Endothelial cell of umbilical vein (primary cell): Measurements from ENCODE around the gene PPP1R12C. TPM values are rescaled to one million over a fixed set of nuclear protein-coding genes. Genes with fewer than 3 reads are reported as not detected.

ENCODE experiments used
- BruUV-seq: library from RNA; stranded (reverse); fragments of 400-500 nt; replicated peaks from 2 replicates; lab custom pipeline; 2021; lab: Mats Ljungman, UMichigan
- CTCF ChIA-PET: fragments of 300-600, 350-600 bp; sonication (Branson Sonifier 250); formaldehyde crosslinking; loops from one replicate; lab custom pipeline; 2021; ENCODE audit warnings: antibody characterized with exemption, inconsistent platforms; lab: Charles Lee
- POLR2A ChIA-PET: fragments of 300-600, 350-600 bp; sonication (Branson Sonifier 250); formaldehyde crosslinking; loops from one replicate; lab custom pipeline; 2021; ENCODE audit warnings: antibody characterized with exemption, inconsistent platforms; lab: Charles Lee
- DNase-seq: peaks from one replicate; pipeline ENCODE4 v3.0.0-alpha.2; 2011; ENCODE audit warnings: low read depth, low spot score
- FAIRE-seq: peaks from 2 replicates; lab custom pipeline; 2011; peaks lifted over from hg19 to GRCh38; lab: Jason Lieb, UNC
- H2AFZ ChIP-seq: 2 replicates; pipeline ENCODE4 v1.6.0; 2012; ENCODE audit warnings: low read depth, low read length, control low read depth, inconsistent platforms
- H3K27ac ChIP-seq: 2 replicates; pipeline ENCODE4 v1.5.1; 2011; ENCODE audit warnings: low read depth, mild to moderate bottlenecking, control low read depth, low read length, moderate library complexity; ENCODE audit not compliant: insufficient read depth
- H3K27me3 ChIP-seq, 2 experiments: 2 replicates each; pipeline versions ENCODE4 v1.6.0 to v1.6.1; 2011; ENCODE audit warnings: low read length in 2 of 2, mixed read lengths in 1 of 2; ENCODE audit not compliant: control insufficient read depth in 2 of 2, insufficient read depth in 2 of 2
- H3K36me3 ChIP-seq, 2 experiments: 2 replicates in 1 of 2; 3 replicates in 1 of 2; pipeline ENCODE4 v1.5.1; 2011; ENCODE audit warnings: low read length in 2 of 2, mild to moderate bottlenecking in 1 of 2, moderate library complexity in 1 of 2; ENCODE audit not compliant: control insufficient read depth in 2 of 2, insufficient read depth in 2 of 2; ENCODE audit errors: extremely low read depth in 1 of 2
- H3K4me1 ChIP-seq: 3 replicates; pipeline ENCODE4 v1.5.1; 2011; ENCODE audit warnings: mild to moderate bottlenecking, low read length; ENCODE audit not compliant: control insufficient read depth, insufficient read depth; ENCODE audit errors: extremely low read depth
- H3K4me2 ChIP-seq: 2 replicates; pipeline ENCODE4 v1.6.1; 2011; ENCODE audit warnings: low read length, control low read depth, mixed read lengths; ENCODE audit not compliant: insufficient read depth
- H3K4me3 ChIP-seq, 3 experiments: fragments of 200-600 bp in 1 of 3; sonication (generic), shearing (Covaris generic) in 1 of 3; replicated peaks in 1 of 3; 2 replicates each; pipeline ENCODE4 v1.5.1; 2011 to 2016; ENCODE audit warnings: control low read depth in 3 of 3, low read length in 3 of 3, mild to moderate bottlenecking in 2 of 3, inconsistent platforms in 1 of 3, low read depth in 1 of 3, moderate library complexity in 1 of 3; ENCODE audit not compliant: insufficient read depth in 1 of 3
- H3K79me2 ChIP-seq: 2 replicates; pipeline ENCODE4 v1.6.0; 2012; ENCODE audit warnings: low read length, inconsistent platforms; ENCODE audit not compliant: control insufficient read depth, insufficient read depth
- H3K9ac ChIP-seq: replicated peaks from 2 replicates; pipeline ENCODE3; 2011; ENCODE audit warnings: low read length, control low read depth; ENCODE audit not compliant: insufficient read depth; ENCODE audit errors: extremely low read depth
- H3K9me1 ChIP-seq: replicated peaks from 3 replicates; pipeline ENCODE4 v1.6.0; 2011; ENCODE audit warnings: mild to moderate bottlenecking, low read length; ENCODE audit not compliant: control insufficient read depth, insufficient read depth; ENCODE audit errors: extremely low read depth
- H3K9me3 ChIP-seq: replicated peaks from 2 replicates; pipeline ENCODE4 v1.5.1; 2012; ENCODE audit warnings: low read length, inconsistent platforms; ENCODE audit not compliant: control insufficient read depth, insufficient read depth
- H4K20me1 ChIP-seq: replicated peaks from 2 replicates; pipeline ENCODE3; 2011; ENCODE audit warnings: mild to moderate bottlenecking, low read length; ENCODE audit not compliant: control insufficient read depth, insufficient read depth; ENCODE audit errors: extremely low read depth
- CTCF ChIP-seq, 2 donors: IDR thresholded peaks; 1 replicate in 1 of 2; 2 replicates in 1 of 2; pipeline ENCODE4 v1.5.1; 2011; ENCODE audit warnings: low read length in 2 of 2, mild to moderate bottlenecking in 2 of 2, moderate library complexity in 2 of 2, control low read depth in 1 of 2, inconsistent platforms in 1 of 2, low read depth in 1 of 2; ENCODE audit not compliant: insufficient read depth in 1 of 2; ENCODE audit errors: extremely low read depth in 1 of 2
- EZH2 ChIP-seq: IDR thresholded peaks from 2 replicates; pipeline ENCODE4 v1.6.1; 2012; ENCODE audit warnings: borderline replicate concordance, low read depth, mild to moderate bottlenecking, moderate library complexity, low read length, inconsistent platforms; ENCODE audit not compliant: severe bottlenecking
- FOS ChIP-seq: IDR thresholded peaks from 2 replicates; pipeline ENCODE4 v1.6.1; 2011; ENCODE audit warnings: mild to moderate bottlenecking, low read length, moderate library complexity, borderline replicate concordance; ENCODE audit not compliant: insufficient read depth
- GATA2 ChIP-seq: IDR thresholded peaks from 2 replicates; pipeline ENCODE4 v1.7.0; 2011; ENCODE audit warnings: low read depth, mild to moderate bottlenecking, moderate library complexity, mixed read lengths, low read length; ENCODE audit not compliant: insufficient read length, insufficient read depth
- JUN ChIP-seq: IDR thresholded peaks from 2 replicates; pipeline ENCODE4 v1.6.1; 2011; ENCODE audit warnings: borderline replicate concordance, low read depth; ENCODE audit not compliant: insufficient read length, insufficient read depth
- MAX ChIP-seq: IDR thresholded peaks from 2 replicates; pipeline ENCODE4 v1.6.1; 2011; ENCODE audit not compliant: insufficient read depth, insufficient read length
- MYC ChIP-seq: IDR thresholded peaks from one replicate; pipeline ENCODE4 v1.6.1; 2011; ENCODE audit warnings: mild to moderate bottlenecking, low read depth, low read length
- POLR2A ChIP-seq: IDR thresholded peaks from 2 replicates; pipeline ENCODE4 v1.6.1; 2012; ENCODE audit warnings: low read depth, mild to moderate bottlenecking, control low read depth, low read length
- POLR2AphosphoS5 ChIP-seq: IDR thresholded peaks from 2 replicates; pipeline ENCODE4 v1.6.1; 2012; ENCODE audit warnings: low read depth, mild to moderate bottlenecking, control low read depth, low read length, moderate library complexity; ENCODE audit not compliant: insufficient read depth
- dilution Hi-C: fragments of 300-500 bp; cut with MboI; formaldehyde crosslinking; loops from one replicate; pipeline ENCODE4 v1.15.0; 2019; ENCODE audit warnings: low sequenced_read_pairs; ENCODE audit not compliant: extremely low pct_ligation_motif_present
- intact Hi-C: fragments of 100-400 bp; cut with micrococcal nuclease; formaldehyde crosslinking; loops from one replicate; pipeline ENCODE4 v1.10.0; 2022
- polyA plus RNA-seq, 4 experiments: library from polyadenylated mRNA; depleted of rRNA in 3 of 4; stranded (reverse) in 3 of 4; unstranded in 1 of 4; fragments of >200 nt; gene quantifications; 2 replicates each; pipeline versions ENCODE4 v1.2.1 to v1.2.3, GENCODE V29; 2011 to 2012; ENCODE audit warnings: missing spikeins in 1 of 4
- total RNA-seq: library from RNA; stranded (reverse); gene quantifications from 2 replicates; pipeline ENCODE4 v1.2.3, GENCODE V29; 2021

Gene PPP1R12C
- total and polyA plus RNA-seq, 2 donors (not counting 3 experiments of a cell fraction or from before 2014, with no cell fraction given): 69.5 to 149 TPM

- Histone ChIP-seq H3K4me3 (no peak overlapping the region), H3K9me3 (no peaks in the 10 kb centered on the region), H3K9ac (no peak overlapping the region), H3K27me3 (no peaks in the 10 kb centered on the region), H3K4me1 (no peaks in the 10 kb centered on the region), H3K27ac (no peak overlapping the region), H3K9me1 (no peaks in the 10 kb centered on the region), H3K4me2 (no peak overlapping the region), H2AFZ (no peak overlapping the region), H3K36me3 (peaks cover 4 to 32% of the 10 kb centered on the region in 2 experiments), H3K79me2 (peaks cover 2% of the 10 kb centered on the region), H4K20me1 (no peaks in the 10 kb centered on the region)
- ChIA-PET POLR2A (no interaction called here), CTCF (interaction anchor here (1.2 kb wide), 1 partner anchor 11 kb away, joined by 4 read pairs; no protein-coding TSS in a partner anchor)
- intact Hi-C loops: no loop called here
- FAIRE-seq: no peak
- BruUV-seq: no TSS peak
- TF ChIP-seq EZH2 (no peak), JUN (no peak), MAX (no peak), POLR2A (no peak), POLR2AphosphoS5 (no peak), CTCF (IDR thresholded peaks at IDR 0.05; ENCODE audit: extremely low read depth in 1 of 2, insufficient read depth in 1 of 2, low read depth in 1 of 2, low read length in 2 of 2) (no peak), FOS (no peak), GATA2 (no peak), MYC (no peak)
- DNase-seq: no peak
- dilution Hi-C loops: no loop called here
These were observed 18.5 kb downstream of the PPP1R12C start for GRCh38 chr19:55098716-55099556.
